Hypothalamus (tissue), 51 donors: Measurements from ENCODE around the gene DTX4.

Source experiments
- DNase-seq, 51 donors: peaks; one replicate each; lab custom pipeline; 2025; lab: John Stamatoyannopoulos, UW

Gene DTX4

DNA sequence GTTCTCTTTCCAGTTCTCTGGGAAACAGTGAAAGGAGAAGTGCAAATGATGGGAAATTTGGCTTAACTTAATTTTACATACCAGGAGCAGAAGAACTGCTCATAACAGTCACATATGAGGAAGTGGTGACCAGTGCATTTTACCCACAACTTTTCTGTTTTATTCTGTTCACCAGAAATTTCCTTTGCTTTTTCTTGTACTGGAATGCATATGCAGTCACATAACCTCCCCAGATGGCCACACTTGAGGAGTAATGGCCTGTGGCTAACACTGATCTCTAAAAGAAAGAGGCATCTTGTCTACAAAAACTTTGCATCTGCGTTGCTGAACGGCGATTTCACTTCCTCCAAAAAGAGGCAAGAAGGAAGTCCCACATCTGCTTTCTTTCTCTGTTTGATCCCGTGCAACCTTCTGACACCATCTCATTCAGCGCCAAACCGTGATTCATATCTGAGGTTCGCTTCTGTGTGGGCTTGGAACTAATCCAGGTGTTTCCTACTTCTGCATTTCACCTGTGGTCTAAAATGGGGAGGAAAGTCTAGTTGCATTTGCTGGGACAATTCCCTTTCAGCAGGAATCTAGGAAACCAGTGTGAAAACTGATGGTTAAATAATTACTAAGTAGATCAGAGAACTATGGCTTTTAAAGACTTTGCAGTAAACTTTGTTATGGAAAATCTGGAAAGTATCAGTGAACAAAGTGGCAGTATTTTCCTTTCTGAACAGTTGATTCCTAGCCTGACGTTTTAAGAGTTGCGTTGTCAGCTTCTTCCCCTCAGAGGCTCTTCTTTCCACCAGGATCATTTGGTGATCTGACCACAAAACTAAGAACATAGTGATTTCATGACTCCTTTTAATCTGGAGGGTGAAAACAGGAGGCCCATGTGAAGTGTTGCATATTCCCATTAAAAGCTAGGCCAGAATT, 45.0 kb downstream of the DTX4 start:
- peak in 3 of 51 donors; percentile 15 to 17 (median 16) for DNase-seq

DNA sequence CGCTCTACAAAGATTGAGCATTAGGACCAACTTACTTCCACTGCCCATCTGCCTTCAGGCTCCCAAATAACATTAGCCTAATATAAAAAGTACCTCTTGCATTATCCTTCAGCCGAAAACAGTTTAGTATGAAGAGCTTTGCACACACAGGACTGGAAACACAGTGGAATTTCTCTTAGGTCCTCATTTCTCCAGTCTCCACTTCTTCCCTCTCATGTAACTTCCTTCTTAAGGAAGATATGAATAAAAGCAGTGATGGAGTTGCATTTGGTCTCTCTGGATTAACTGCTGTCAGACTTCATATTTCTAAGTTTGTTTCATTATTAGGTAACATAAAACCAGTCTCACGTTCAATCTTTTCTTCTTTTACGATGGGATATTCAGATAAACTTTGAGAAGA, 46.4 kb downstream of the DTX4 start:
- no peak for DNase-seq

DNA sequence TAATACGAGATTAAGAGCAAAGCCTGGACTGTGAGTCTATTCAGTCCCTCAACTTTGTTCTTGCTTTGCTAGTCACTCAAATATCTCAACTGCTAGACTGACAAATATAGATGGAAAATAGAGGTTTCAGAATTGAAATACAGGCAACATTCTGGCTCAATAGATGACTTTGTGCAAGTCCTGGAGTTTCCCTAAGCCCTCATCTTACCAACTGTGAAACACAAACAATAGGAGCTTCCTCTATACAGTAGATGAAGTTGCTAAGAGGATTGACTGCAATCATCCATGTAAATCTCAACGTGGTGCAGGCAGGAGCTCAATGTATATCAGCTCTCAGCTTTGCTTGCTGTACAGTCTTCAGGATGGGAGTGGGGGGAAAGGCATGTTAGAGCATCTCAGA, 47.0 kb downstream of the DTX4 start:
- no peak for DNase-seq

DNA sequence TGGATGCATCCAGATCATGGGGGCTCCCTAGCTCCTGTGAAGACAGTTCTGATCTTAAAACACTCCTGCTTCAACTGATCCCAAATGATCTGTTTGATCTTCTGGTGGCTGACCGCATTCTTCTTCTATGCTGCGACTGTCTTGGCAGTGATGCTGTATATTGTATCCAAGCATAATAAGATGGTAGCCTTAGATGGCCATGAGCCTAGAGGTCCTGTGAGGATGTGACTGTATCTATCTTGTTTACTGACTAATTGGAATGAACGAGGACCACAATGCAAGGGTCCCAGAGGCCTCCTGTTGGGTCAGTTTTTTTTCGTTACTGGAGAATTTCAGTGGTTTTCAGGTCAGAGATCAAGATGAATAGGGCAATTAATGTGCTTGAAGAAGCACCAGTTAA, 47.9 kb downstream of the DTX4 start:
- no peak for DNase-seq

DNA sequence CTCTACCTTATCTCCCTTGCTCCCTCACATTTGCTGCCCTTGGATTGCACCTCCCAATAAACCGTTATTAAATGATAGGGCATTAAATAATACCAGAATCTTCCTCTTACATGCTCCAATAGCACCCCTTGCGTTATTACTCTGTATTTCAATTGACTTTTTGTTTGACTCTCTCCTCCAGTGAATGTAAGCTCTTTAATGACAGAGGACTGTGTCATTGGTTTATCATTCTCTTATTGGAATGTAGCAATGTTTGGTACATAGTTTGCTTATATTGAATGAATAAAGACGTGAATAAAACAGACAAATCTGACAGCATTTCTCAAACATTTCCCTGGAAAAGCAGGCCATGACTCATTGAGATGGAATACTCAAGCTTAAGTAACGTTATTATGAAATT, 49.5 kb downstream of the DTX4 start:
- DNase-seq = no peak

DNA sequence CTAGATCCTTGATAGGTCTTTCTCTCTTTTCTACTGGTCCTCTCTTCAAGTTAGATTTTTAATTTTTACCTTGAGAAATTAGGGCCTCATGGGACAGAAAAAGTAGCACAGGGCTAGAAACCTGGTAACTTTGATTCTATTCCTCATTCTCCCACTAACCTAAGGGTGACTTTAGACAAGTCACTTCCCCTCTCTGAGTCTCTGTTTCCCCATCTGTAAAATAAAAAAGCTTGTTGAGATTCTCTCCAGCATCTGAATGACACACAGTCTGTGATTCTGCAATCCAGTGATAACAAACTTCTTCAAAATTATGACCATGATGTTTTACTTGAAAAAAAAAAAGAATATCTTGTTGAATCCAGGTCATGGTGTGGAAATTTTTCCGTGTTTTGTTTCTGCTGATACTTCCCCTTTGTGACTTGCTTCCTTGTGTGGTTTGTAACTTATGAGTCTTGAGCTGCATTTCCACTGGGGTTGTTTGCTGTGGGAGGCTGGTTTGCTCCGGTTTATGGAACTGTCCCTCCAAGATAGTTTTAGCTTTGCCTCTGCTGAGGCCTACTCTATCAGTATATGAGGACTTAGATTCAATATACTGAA, 50.6 kb downstream of the DTX4 start:
- no peak for DNase-seq

DNA sequence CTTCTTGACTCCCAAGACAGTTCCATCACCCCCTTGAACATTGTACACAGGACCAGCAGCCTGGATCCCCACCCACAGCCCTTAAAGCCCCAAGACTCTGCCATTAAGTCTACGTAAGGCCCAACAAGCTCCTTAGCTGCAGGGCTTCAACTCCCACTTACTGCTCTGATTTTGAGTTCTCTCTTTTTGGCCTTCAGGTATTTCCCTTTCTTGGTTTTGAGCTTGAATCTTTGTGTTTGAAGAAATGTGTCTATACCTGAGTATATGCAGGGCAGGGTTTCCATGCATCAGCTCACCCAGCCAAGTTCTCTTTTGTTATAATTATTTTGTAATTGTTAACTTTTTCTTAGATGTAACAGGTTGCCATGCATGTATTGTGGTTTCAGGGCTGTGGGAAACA, 51.2 kb downstream of the DTX4 start:
- no peak for DNase-seq

DNA sequence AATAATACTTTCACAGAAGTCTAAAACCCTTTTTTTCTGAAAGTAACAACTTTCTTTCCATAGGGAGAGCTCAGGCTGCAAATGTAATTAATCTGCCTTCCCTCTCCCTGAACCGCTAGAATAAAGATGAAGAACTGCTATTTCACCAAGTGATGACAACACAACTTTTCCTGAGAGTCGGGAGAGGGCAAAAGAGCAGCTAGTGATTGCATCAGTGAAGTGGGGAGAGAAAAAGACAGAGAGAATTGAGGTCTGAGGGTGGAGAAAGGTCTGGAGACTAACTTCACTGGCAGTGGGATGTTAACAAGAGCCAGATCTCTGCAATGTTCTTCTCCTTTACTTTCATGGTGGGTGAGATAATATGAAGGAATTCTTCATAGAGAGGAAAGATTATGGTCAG, 51.7 kb downstream of the DTX4 start:
- DNase-seq = no peak

DNA sequence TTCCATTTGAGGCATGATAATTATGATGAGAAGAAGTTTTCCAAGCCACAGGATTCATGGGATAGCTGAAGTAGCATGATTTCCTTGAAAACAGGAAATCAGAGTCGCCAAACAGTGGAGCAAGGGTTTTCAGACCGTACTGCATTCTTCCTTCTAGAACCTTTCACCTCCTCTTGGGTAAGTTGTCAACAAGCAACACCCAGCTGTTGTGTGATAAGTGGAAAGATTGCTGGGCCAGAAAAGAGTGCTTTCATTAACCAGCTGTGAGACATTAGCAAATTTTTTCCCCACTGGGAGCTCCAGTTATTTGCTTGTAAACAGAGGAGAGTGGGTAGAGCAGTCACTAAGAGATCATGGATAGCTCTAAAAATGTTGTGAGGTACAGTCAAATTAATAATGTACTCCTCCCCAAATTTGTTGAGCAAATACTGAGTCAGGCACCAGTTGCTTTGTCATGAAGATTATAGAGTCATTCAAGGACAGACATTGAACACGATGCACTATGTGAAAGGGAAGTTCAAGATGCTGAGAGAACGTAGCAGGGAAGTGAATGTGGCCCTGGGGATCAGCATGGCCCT, 52.5 kb downstream of the DTX4 start:
- DNase-seq = no peak

DNA sequence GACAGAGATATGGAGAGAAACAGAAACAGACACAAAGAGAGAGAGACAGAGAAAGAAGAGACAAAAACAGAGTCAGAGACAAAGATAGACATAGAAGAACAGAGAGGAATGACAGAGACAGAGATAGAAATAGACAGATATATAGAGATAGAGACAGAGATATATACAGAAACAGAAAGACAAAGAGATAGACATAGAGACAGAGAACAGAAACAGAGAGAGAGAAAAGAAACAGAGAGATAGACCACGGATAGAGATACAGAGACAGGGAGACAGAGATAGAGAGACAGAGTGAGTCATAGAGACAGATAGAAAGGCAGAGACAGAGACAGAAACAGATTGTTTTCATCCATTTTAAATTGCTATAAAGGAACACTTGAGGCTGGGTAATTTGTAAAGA, 53.1 kb downstream of the DTX4 start:
- no peak for DNase-seq

DNA sequence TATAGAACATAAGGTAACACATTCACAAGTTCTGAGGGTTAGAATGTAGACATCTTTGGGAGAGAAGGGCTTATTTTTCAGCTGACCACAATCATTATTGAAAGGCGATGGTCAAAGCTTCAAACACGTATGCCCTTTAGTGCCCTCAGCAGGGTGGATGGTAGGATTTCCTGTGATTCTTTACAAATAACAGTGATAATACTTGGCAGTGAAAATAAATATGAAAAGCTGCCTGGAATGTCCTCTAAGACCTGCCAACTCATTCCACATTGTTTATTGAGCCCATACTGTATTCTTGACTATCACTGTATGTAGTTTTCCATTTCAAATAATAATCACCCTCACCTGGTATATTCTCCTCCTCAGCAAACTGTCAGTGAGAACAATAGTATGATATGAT, 54.5 kb downstream of the DTX4 start:
- no peak for DNase-seq

DNA sequence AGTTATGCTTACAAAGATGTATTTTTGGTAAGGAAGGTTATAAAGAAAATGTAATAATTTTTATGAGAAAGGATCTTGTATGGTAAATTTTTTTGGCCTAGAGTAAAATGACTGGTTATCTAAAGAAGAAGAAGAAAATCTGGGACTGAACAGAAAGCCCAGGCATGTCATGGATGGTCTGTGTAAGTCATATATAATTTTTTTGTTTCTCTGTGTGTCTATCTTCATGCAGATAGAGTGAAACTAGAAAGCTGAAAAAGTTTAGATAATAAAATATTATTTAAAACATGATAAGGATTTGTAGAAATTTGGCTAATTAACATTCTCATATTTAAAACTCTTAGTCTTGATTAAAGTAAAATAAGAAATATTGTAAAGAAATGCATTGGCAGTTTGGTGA, 68.4 kb downstream of the DTX4 start:
- DNase-seq = no peak

DNA sequence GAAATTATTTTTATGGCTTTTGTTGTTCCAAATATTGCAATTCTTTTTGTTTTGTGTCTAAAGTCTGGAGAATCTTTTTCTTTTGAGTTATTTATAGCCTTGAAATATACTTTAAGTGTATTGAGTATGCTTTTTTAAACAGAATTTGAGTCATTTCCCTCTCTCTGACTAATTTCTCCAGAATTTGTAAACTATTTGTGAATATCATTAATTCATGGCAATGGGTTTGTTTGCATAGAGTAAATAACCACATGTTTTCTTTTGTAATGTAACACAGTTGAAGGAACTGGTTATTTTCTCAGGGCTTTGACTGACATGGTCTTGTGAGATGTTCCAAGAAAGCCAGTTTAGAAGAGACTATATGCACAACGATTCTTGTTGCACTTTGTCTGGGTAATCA, 71.7 kb downstream of the DTX4 start:
- no peak for DNase-seq

DNA sequence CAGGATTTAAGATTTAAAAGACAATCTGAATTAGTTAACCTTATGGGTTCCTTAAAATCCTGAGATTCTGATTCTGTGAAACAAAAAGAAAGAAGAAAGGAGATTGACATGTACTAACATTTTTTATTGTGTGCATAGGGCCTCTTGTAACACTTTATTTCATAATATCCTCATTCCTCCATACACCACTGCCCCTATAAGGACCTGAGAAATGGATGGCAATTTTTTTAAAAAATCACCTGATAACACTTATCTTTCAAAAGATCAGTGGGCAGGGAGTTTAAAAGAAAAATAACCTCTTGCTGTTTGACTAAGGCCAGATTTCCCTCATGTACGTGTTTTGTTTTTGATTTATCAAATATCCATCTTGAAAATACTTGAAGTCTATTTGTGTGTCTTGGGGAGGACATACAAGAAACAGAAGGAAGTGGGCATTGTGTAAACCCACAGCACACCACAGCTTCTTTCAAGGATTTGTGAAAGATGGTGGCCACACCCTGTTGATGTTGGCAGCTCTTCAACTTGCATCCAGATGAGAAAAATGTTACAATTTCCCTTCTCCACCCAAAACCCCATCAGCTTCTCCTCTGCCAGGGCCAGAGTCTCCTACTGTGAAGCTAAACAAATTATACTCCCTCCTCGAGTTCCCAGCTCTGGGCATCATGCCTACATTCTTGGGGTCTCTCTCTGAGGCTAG, 75.7 kb downstream of the DTX4 start:
- DNase-seq = no peak

DNA sequence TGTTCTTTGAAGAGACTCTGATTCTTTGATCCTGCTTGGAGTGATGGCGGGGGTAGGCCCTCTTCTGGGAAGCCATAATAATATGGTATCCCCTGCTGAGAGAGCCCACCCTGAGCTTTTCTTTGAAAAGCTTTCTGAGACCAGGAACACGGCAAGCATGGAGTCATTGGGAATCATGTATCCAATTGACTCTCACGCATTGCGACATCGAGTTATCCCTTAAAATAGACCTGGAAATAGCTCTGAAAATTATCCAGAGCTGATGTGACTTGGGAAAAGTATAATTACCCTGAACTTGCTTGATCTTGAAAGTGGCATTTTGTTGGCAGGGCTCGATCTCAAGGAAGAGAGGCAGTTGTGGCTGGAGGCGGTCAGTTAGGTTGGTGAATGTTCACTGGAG, 77.6 kb downstream of the DTX4 start:
- DNase-seq = no peak

DNA sequence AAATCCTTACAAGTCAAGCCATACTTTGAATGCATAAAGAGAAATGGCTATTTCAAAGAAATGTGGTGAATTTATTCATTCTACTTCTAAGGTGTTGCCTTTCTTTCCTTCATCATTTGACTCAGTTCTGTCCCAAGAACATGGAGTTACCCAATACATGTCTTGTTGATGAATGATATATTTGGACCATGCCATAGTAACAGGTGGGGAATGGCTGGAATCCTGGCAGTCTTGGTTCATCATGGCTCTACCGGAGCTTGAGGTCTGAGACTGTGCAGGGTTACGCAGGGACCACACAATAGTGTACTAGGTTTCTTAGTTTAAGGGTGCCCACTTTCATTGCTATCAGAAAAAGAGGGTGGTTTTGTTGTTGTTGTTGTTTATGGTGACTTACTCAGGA, 81.1 kb downstream of the DTX4 start:
- no peak for DNase-seq

DNA sequence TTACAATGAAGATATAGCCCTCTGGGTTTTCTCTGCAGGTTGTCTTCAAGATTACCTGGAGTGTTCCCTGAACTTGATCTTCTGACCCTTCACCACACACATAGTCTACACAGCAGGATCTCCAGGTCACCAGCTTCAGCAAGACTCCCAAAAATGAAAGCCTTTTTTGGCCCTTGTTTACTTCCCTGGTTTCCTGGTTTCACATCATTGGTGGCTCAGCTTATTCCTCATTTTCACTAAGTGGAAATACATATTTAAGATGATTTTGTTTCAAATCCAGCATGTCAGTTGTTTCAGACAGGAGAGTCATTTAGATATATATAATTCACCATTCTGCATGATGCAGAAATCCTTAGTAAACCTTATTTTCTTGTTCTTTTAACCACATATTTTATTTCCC, 82.4 kb downstream of the DTX4 start:
- DNase-seq = no peak

DNA sequence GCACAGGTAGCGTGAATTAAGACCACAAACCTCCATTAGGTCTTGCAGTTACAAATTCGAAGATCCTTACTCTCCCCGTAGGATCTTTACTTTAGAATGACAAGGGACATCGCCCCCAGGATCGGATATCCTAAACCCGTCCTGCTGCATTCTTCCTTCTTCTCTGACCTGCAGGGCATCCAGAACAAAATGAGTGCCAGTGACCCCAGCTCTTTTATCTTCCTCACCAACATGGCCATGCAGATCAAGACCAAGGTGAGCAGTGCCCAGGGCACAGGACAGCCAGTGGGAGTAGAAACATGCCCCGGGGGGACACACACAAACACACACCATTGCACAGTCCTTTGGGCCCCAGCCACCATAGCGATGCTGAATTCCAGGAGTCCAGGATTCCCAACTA, 83.3 kb downstream of the DTX4 start:
- no peak for DNase-seq
